HepG2 (cell line): ENCODE results near the gene BAZ1A. TPM values are rescaled to one million over a fixed set of nuclear protein-coding genes. Genes with fewer than 3 reads are reported as not detected.
A peak's percentile ranks its signal among the peaks of the same experiment; 100 is the strongest.

ENCODE experiments used
- ATAC-seq: fragments of 200-7000 bp; cut with Tn5 transposase; 3 replicates; pipeline ENCODE4 v1.9.1; 2020; ENCODE audit warnings: mild to moderate bottlenecking, moderate library complexity
- BruUV-seq: library from RNA; stranded (reverse); fragments of 400-500 nt; replicated peaks from 2 replicates; lab custom pipeline; 2021; lab: Mats Ljungman, UMichigan
- CTCF ChIA-PET: fragments of 300-600 bp; formaldehyde crosslinking; extraction: SDS; loops from one replicate; lab custom pipeline; 2021; ENCODE audit warnings: low total read pairs, inconsistent platforms, low intra/inter-chr PET ratio; lab: Yijun Ruan, JAX
- POLR2A ChIA-PET: fragments of 350-600 bp; sonication (Branson Sonifier 250); formaldehyde crosslinking; loops from one replicate; lab custom pipeline; 2020; ENCODE audit warnings: antibody characterized with exemption, inconsistent platforms; lab: Yijun Ruan, JAX
- DNase-seq: peaks from one replicate; pipeline ENCODE4 v3.0.0-alpha.2; 2015; ENCODE audit warnings: low spot score
- FAIRE-seq: peaks from 3 replicates; lab custom pipeline; 2011; peaks lifted over from hg19 to GRCh38; lab: Jason Lieb, UNC
- H2AFZ ChIP-seq: one replicate; pipeline ENCODE4 v1.6.1; 2011; ENCODE audit warnings: low read length, inconsistent platforms
- H3K27ac ChIP-seq: fragments of 300-600 bp; 3 replicates; pipeline ENCODE4 v1.8.0; 2011; ENCODE audit warnings: mixed run types, mild to moderate bottlenecking, mixed read lengths, low read length, inconsistent platforms; ENCODE audit not compliant: insufficient read depth; ENCODE audit errors: extremely low read length
- H3K27me3 ChIP-seq, 2 experiments: fragments of 200-600 bp in 1 of 2; 2 replicates in 1 of 2; 3 replicates in 1 of 2; pipeline versions ENCODE4 v1.6.0 to v1.8.0; 2011; ENCODE audit warnings: low read length in 2 of 2, mild to moderate bottlenecking in 2 of 2, moderate library complexity in 2 of 2, inconsistent platforms in 1 of 2; ENCODE audit not compliant: insufficient read depth in 2 of 2, control insufficient read depth in 1 of 2
- H3K36me3 ChIP-seq, 2 experiments: fragments of 200-600 bp in 1 of 2; replicated peaks in 1 of 2; 2 replicates in 1 of 2; 3 replicates in 1 of 2; pipeline versions ENCODE4 v1.5.1 to v1.8.0; 2011; ENCODE audit warnings: low read length in 2 of 2, inconsistent platforms in 1 of 2; ENCODE audit not compliant: insufficient read depth in 2 of 2, control insufficient read depth in 1 of 2
- H3K4me1 ChIP-seq: 2 replicates; pipeline ENCODE4 v1.5.1; 2012; ENCODE audit warnings: low read length, inconsistent platforms; ENCODE audit not compliant: insufficient read depth
- H3K4me2 ChIP-seq: 2 replicates; pipeline ENCODE4 v1.6.0; 2011; ENCODE audit warnings: low read depth, low read length, inconsistent platforms
- H3K4me3 ChIP-seq, 3 experiments: fragments of 200-600 bp in 1 of 3; sonication (generic), shearing (Covaris generic) in 1 of 3; replicated peaks in 1 of 3; 2 replicates each; pipeline ENCODE4 v1.5.1; 2011 to 2016; ENCODE audit warnings: low read length in 3 of 3, inconsistent platforms in 2 of 3, low read depth in 2 of 3, mild to moderate bottlenecking in 2 of 3, control low read depth in 1 of 3, mixed read lengths in 1 of 3; ENCODE audit not compliant: insufficient read depth in 1 of 3
- H3K79me2 ChIP-seq: one replicate; pipeline ENCODE4 v1.6.1; 2011; ENCODE audit warnings: low read length, inconsistent platforms; ENCODE audit not compliant: insufficient read depth
- H3K9ac ChIP-seq: 2 replicates; pipeline ENCODE4 v1.6.0; 2011; ENCODE audit warnings: mild to moderate bottlenecking, low read depth, low read length, inconsistent platforms; ENCODE audit not compliant: insufficient read depth
- H3K9me3 ChIP-seq: 2 replicates; pipeline ENCODE4 v1.5.1; 2012; ENCODE audit warnings: mild to moderate bottlenecking, low read length
- H4K20me1 ChIP-seq: 2 replicates; pipeline ENCODE4 v1.6.0; 2011; ENCODE audit warnings: inconsistent platforms, mild to moderate bottlenecking, low read length, moderate library complexity; ENCODE audit not compliant: insufficient read depth
- CC2D1A ChIP-seq: sonication (generic); formaldehyde crosslinking; IDR thresholded peaks from 2 replicates; pipeline ENCODE4 v1.8.1; 2023; ENCODE audit warnings: mild to moderate bottlenecking, missing genetic modification reagents
- CEBPB ChIP-seq: IDR thresholded peaks from 2 replicates; pipeline ENCODE4 v1.6.1; 2011; ENCODE audit warnings: low read depth, low read length, improper control_type of control experiment, borderline replicate concordance
- CEBPG ChIP-seq: IDR thresholded peaks from 2 replicates; pipeline ENCODE4 v1.6.1; 2016
- HOXA3 ChIP-seq: sonication (generic); formaldehyde crosslinking; IDR thresholded peaks from 2 replicates; pipeline ENCODE4 v1.5.0; 2020; ENCODE audit warnings: missing genetic modification reagents
- KLF6 ChIP-seq: IDR thresholded peaks from 2 replicates; pipeline ENCODE4 v1.8.0; 2016; ENCODE audit warnings: missing biosample characterization, missing genetic modification reagents
- RXRB ChIP-seq: IDR thresholded peaks from 2 replicates; pipeline ENCODE4 v1.6.1; 2016; ENCODE audit warnings: borderline replicate concordance, missing genetic modification reagents, missing compliant biosample characterization
- SP4 ChIP-seq: sonication (generic); formaldehyde crosslinking; IDR thresholded peaks from 2 replicates; pipeline ENCODE4 v1.8.1; 2023; ENCODE audit warnings: mild to moderate bottlenecking, missing genetic modification reagents
- TCF12 ChIP-seq, 2 experiments: fragments of 450-650 bp in 1 of 2; sonication (generic) in 1 of 2; formaldehyde crosslinking in 1 of 2; IDR thresholded peaks; 2 replicates each; pipeline versions ENCODE4 v1.6.1 to v1.8.0; 2017 to 2022; ENCODE audit warnings: antibody characterized with exemption in 1 of 2, mild to moderate bottlenecking in 1 of 2, missing genetic modification reagents in 1 of 2, moderate library complexity in 1 of 2
- ZNF121 ChIP-seq: sonication (generic); formaldehyde crosslinking; IDR thresholded peaks from 2 replicates; pipeline ENCODE4 v1.5.0; 2020; ENCODE audit warnings: mild to moderate bottlenecking, missing genetic modification reagents
- ZNF510 ChIP-seq: sonication (generic); formaldehyde crosslinking; IDR thresholded peaks from 2 replicates; pipeline ENCODE4 v1.4.0; 2020; ENCODE audit warnings: low read depth, mild to moderate bottlenecking, missing genetic modification reagents
- ZNF772 ChIP-seq: sonication (generic); formaldehyde crosslinking; IDR thresholded peaks from 2 replicates; pipeline ENCODE4 v1.5.0; 2020; ENCODE audit warnings: mild to moderate bottlenecking, missing genetic modification reagents
- ZNF878 ChIP-seq: sonication (generic); formaldehyde crosslinking; IDR thresholded peaks from 2 replicates; pipeline ENCODE4 v1.8.1; 2023; ENCODE audit warnings: mild to moderate bottlenecking, missing genetic modification reagents, moderate library complexity
- WGBS: methylation state at CpG from one replicate; pipeline ENCODE4 v1.1.6; 2017; ENCODE audit warnings: low lambda C conversion rate; 5-methylcytosine and 5-hydroxymethylcytosine counted together
- in situ Hi-C: cut with HindIII; loops from 2 replicates; pipeline ENCODE4 v1.10.0; 2017; ENCODE audit warnings: low pct_unique_long_range_greater_than_20kb; ENCODE audit not compliant: extremely low pct_ligation_motif_present
- intact Hi-C: fragments of 100-400 bp; cut with micrococcal nuclease; formaldehyde crosslinking; loops from one replicate; pipeline ENCODE4 v1.10.0; 2022; ENCODE audit not compliant: unreplicated experiment
- polyA plus RNA-seq, 8 experiments: library from polyadenylated mRNA; depleted of rRNA in 3 of 8; stranded (reverse) in 7 of 8; unstranded in 1 of 8; fragments of >200 nt; fragmentation: Illumina TruSeq in 4 of 8; extraction: Trizol in 4 of 8; gene quantifications; 2 replicates each; pipeline versions ENCODE4 v1.2.1 to v1.2.3, GENCODE V29; 2011 to 2016; ENCODE audit warnings: low read depth in 4 of 8, missing spikeins in 1 of 8, mixed read lengths in 1 of 8; ENCODE audit not compliant: insufficient read depth in 1 of 8
- total RNA-seq, 5 experiments: library from RNA; depleted of rRNA; stranded (reverse); fragments of >200 nt; fragmentation: Illumina TruSeq; extraction: Trizol; gene quantifications; 2 replicates each; pipeline ENCODE4 v1.2.3, GENCODE V29; 2016; ENCODE audit warnings: low read depth in 1 of 5
- TF ChIP-seq, protein P1 (sequence below): sonication (generic); formaldehyde crosslinking; IDR thresholded peaks from 2 replicates; pipeline ENCODE4 v1.4.0; 2020; ENCODE audit warnings: missing genetic modification reagents, borderline replicate concordance

Gene BAZ1A
- total and polyA plus RNA-seq, 2 of the 13 experiments (the other 11 are each of a cell fraction or from before 2014, with no cell fraction given), result 20.9 to 56.8 TPM

DNA sequence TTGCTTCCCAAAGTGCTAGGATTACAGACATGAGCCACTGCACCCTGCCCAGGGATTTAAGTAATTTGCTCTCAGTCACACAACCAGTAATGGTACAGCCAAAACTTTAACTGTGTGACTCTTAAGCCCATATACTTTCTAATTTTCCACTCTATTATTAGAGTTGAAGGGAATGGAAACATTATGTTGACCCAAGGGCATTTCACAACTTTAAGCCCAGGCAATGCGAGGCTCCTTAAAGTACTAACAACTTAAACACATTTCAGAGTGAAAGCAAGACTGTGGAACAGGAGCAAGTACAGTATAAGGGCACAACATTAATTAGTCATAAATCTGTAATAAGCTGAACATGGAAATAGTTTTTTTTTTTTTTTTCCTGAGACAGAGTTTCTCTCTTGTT is 39.8 kb downstream of the BAZ1A start:
- no TSS peak for BruUV-seq
- Histone ChIP-seq H2AFZ (no peak overlapping the region), H3K9ac (no peak overlapping the region), H3K4me1 (peaks cover 54% of the 10 kb centered on the region), H4K20me1 (no peaks in the 10 kb centered on the region), H3K27ac (no peak overlapping the region), H3K4me2 (no peak overlapping the region)
- FAIRE-seq, result no peak
- no peak for ATAC-seq
- POLR2A ChIA-PET, result interaction anchor here (1.4 to 1.7 kb wide), 2 partner anchors 37 to 38 kb away, joined by 4 to 7 read pairs; no protein-coding TSS in a partner anchor
- intact Hi-C loops, result loop anchor here (5.0 kb wide), 1 partner anchor 38 kb away; no protein-coding TSS in a partner anchor
- no peak for TF ChIP-seq HOXA3 (CRISPR knock-in tag)
- TF ChIP-seq CC2D1A (CRISPR knock-in tag), result peak; percentile 84; the same call in 1 of the 2 replicates
- 0 out of 2 replicates have a peak, but pooled peaks have one; percentile 3 for TF ChIP-seq CEBPB
- TF ChIP-seq ZNF878 (CRISPR knock-in tag), result no peak
- TF ChIP-seq ZNF121, result peak; percentile 4; the same call in 1 of the 2 replicates
- TF ChIP-seq, all 625 proteins: peak for 3
- no peaks in the 10 kb centered on the region for H3K27me3 ChIP-seq
- in situ Hi-C loops, result no loop called here
- no peaks in the 10 kb centered on the region for H3K9me3 ChIP-seq
- CTCF ChIA-PET, result no interaction called here
- no peak for DNase-seq
- peaks cover 4% of the 10 kb centered on the region for H3K79me2 ChIP-seq
- H3K4me3 ChIP-seq, result no peak overlapping the region
- 93% methylated on average over 1 of the region's 1 CpG for WGBS
- peaks cover 0 to 2% of the 10 kb centered on the region in 2 experiments; a peak in 1 of 5 replicates for H3K36me3 ChIP-seq

GRCh38 chr14:34833549-34834523 is 41.3 kb downstream of the BAZ1A start:
- DNase-seq (no peak), ATAC-seq (no peak), FAIRE-seq (no peak)
- no peak overlapping the region for H3K4me2 ChIP-seq
- no peak overlapping the region for H3K4me3 ChIP-seq
- H2AFZ ChIP-seq, result no peak overlapping the region
- no peaks in the 10 kb centered on the region for H4K20me1 ChIP-seq
- CTCF ChIA-PET, result no interaction called here
- H3K27me3 ChIP-seq, result no peaks in the 10 kb centered on the region
- peaks cover 0 to 2% of the 10 kb centered on the region in 2 experiments; a peak in 1 of 5 replicates for H3K36me3 ChIP-seq
- H3K9me3 ChIP-seq, result no peaks in the 10 kb centered on the region
- intact Hi-C loops, result no loop called here
- peak overlapping the region; percentile 21 for H3K27ac ChIP-seq
- in situ Hi-C loops, result no loop called here
- no TSS peak for BruUV-seq
- WGBS, result 94% methylated on average over 2 of the region's 2 CpGs
- POLR2A ChIA-PET, result interaction anchor here (1.2 to 1.7 kb wide), 3 partner anchors 15 to 39 kb away, joined by 3 to 7 read pairs (median 4); no protein-coding TSS in a partner anchor
- H3K4me1 ChIP-seq, result peaks cover 49% of the 10 kb centered on the region
- H3K9ac ChIP-seq, result no peak overlapping the region
- H3K79me2 ChIP-seq, result peaks cover under 1% of the 10 kb centered on the region
- TF ChIP-seq CEBPG (CRISPR knock-in tag), result peak; percentile 88
- TF ChIP-seq KLF6, result 0 out of 2 replicates have a peak, but pooled peaks have one; percentile 35
- no peak for TF ChIP-seq SP4 (CRISPR knock-in tag)
- TF ChIP-seq, protein P1, sequence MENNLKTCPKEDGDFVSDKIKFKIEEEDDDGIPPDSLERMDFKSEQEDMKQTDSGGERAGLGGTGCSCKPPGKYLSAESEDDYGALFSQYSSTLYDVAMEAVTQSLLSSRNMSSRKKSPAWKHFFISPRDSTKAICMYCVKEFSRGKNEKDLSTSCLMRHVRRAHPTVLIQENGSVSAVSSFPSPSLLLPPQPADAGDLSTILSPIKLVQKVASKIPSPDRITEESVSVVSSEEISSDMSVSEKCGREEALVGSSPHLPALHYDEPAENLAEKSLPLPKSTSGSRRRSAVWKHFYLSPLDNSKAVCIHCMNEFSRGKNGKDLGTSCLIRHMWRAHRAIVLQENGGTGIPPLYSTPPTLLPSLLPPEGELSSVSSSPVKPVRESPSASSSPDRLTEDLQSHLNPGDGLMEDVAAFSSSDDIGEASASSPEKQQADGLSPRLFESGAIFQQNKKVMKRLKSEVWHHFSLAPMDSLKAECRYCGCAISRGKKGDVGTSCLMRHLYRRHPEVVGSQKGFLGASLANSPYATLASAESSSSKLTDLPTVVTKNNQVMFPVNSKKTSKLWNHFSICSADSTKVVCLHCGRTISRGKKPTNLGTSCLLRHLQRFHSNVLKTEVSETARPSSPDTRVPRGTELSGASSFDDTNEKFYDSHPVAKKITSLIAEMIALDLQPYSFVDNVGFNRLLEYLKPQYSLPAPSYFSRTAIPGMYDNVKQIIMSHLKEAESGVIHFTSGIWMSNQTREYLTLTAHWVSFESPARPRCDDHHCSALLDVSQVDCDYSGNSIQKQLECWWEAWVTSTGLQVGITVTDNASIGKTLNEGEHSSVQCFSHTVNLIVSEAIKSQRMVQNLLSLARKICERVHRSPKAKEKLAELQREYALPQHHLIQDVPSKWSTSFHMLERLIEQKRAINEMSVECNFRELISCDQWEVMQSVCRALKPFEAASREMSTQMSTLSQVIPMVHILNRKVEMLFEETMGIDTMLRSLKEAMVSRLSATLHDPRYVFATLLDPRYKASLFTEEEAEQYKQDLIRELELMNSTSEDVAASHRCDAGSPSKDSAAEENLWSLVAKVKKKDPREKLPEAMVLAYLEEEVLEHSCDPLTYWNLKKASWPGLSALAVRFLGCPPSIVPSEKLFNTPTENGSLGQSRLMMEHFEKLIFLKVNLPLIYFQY, result no peak
- TF ChIP-seq ZNF510, result no peak
- no peak for TF ChIP-seq TCF12 (IDR thresholded peaks at IDR 0.05)
- TF ChIP-seq TCF12 (CRISPR knock-in tag; IDR thresholded peaks at IDR 0.05), result no peak
- 0 out of 2 replicates have a peak, but pooled peaks have one; percentile 13 for TF ChIP-seq RXRB (CRISPR knock-in tag)
- no peak for TF ChIP-seq ZNF772 (CRISPR knock-in tag)
